GM21515 (cell line): ENCODE data around the gene SBK3.
"Not testable (repeated sequence)": the region's sequence is repeated elsewhere in the genome, so short reads cannot be mapped to it uniquely, and the experiment has no call there.

Experiments used
- ATAC-seq: cut with Tn5 transposase; IDR thresholded peaks from one replicate; pipeline ENCODE4 v1.9.1; 2021; ENCODE audit not compliant: unreplicated experiment

SBK3 gene

GRCh38 chr19:55519451-55520311 is 25.7 kb downstream of the SBK3 start:
- no peak for ATAC-seq

GRCh38 chr19:55516878-55517620 is 28.3 kb downstream of the SBK3 start:
- peak; percentile 99 for ATAC-seq

- ATAC-seq = no peak
Observed at GRCh38 chr19:55508120-55508519, 37.2 kb downstream of the SBK3 start.

GRCh38 chr19:55504981-55505380 is 40.4 kb downstream of the SBK3 start:
- no peak for ATAC-seq

GRCh38 chr19:55504252-55504603 is 41.1 kb downstream of the SBK3 start:
- ATAC-seq = peak; percentile 8

GRCh38 chr19:55503502-55504251 is 41.7 kb downstream of the SBK3 start:
- ATAC-seq = peak; percentile 92

GRCh38 chr19:55503157-55503501 is 42.2 kb downstream of the SBK3 start:
- ATAC-seq = no peak

GRCh38 chr19:55502197-55502952 is 43.0 kb downstream of the SBK3 start:
- no peak for ATAC-seq

GRCh38 chr19:55500368-55500952 is 44.9 kb downstream of the SBK3 start:
- no peak for ATAC-seq

GRCh38 chr19:55498246-55498840 is 47.0 kb downstream of the SBK3 start:
- ATAC-seq = no peak

- ATAC-seq = no peak
Observed at GRCh38 chr19:55497763-55498162, 47.6 kb downstream of the SBK3 start.

- ATAC-seq = not testable (repeated sequence)
Observed at GRCh38 chr19:55496820-55497219, 48.5 kb downstream of the SBK3 start.

- no peak for ATAC-seq
Observed at GRCh38 chr19:55495646-55496349, 49.5 kb downstream of the SBK3 start.

- no peak for ATAC-seq
Observed at GRCh38 chr19:55494172-55494761, 51.1 kb downstream of the SBK3 start.

GRCh38 chr19:55493645-55494171 is 51.6 kb downstream of the SBK3 start:
- no peak for ATAC-seq

- ATAC-seq = no peak
Observed at GRCh38 chr19:55493052-55493644, 52.2 kb downstream of the SBK3 start.

GRCh38 chr19:55492362-55492944 is 52.9 kb downstream of the SBK3 start:
- no peak for ATAC-seq
